Measurements from ENCODE around the gene E2F4.
A peak's percentile ranks its signal among the peaks of the same experiment; 100 is the strongest.

DNA sequence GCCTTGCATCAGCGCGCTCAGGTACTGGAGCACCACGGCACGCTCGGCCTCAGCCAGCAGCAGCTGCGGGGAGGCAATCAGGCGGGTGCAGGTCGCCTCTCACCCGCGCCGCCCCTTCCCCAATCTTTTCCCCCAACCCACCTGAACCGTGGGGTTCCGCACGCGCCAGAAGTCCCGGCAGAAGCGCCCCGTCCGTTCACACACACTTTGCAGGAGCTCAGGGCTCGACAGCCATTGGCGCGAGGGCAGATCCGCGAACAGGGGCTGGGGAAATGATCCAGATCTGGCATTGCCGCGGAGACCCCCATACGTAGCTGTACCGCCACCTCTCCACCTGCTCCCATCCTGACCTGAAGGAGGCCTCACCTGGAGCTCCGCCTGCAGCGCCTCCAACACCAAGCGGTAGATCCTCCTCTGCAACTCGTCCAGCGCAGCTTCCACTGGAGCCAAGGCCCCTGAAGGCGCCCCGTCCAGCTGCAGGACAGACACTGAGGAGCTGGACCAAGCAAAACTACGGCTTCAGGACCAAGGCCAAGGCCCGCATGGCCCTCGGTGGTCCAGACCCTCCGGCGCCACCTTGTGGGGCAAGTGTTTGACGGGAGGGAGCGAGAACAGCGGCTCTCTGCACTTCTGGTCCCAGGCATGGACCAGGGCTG lies 6.8 kb upstream of the E2F4 start:
- peak; percentile 99 to 100 for TF ChIP-seq SIN3A (conservative IDR thresholded peaks at IDR 0.05 in 1 of 2, IDR thresholded peaks at IDR 0.05 in 1 of 2; ENCODE audit: low read depth in 1 of 2, low read length in 2 of 2)
- peak in 2 of 3 experiments; percentile 95 to 96; a peak in 3 of 4 replicates for TF ChIP-seq CTCF (IDR thresholded peaks at IDR 0.05; ENCODE audit: control extremely low read depth in 1 of 3, insufficient read depth in 1 of 3, low read depth in 1 of 3, low read length in 3 of 3)
- 0 out of 2 replicates have a peak, but pooled peaks have one; percentile 66 for TF ChIP-seq RBBP5 (IDR thresholded peaks at IDR 0.05; ENCODE audit: borderline replicate concordance, low read depth, low read length)
- peak; percentile 59 for TF ChIP-seq SUZ12 (IDR thresholded peaks at IDR 0.05; ENCODE audit: low read length)
- TF ChIP-seq NRF1 (IDR thresholded peaks at IDR 0.05; ENCODE audit: low read depth, low read length): no peak
- TF ChIP-seq POLR2AphosphoS5 (IDR thresholded peaks at IDR 0.05; ENCODE audit: low read depth, low read length): no peak
- 0 out of 2 replicates have a peak, but pooled peaks have one; percentile 48 for TF ChIP-seq SP1 (IDR thresholded peaks at IDR 0.05; ENCODE audit: low read depth, low read length)
- TF ChIP-seq BACH1 (IDR thresholded peaks at IDR 0.05; ENCODE audit: low read length): no peak
- peak; percentile 42 for TF ChIP-seq RNF2 (IDR thresholded peaks at IDR 0.05; ENCODE audit: borderline replicate concordance, low read depth, low read length, missing control alignments, poor library complexity, severe bottlenecking)
- TF ChIP-seq CREB1 (IDR thresholded peaks at IDR 0.05): peak; percentile 60; the same call in 1 of the 2 replicates
- TF ChIP-seq TAF1 (IDR thresholded peaks at IDR 0.05; ENCODE audit: low read depth, low read length): no peak
